GM13976 (cell line): Measurements from ENCODE around the gene PANK2.

Source experiments
- DNase-seq: peaks from one replicate; pipeline ENCODE4 v3.0.0; 2012; ENCODE audit warnings: low spot score
- CTCF ChIP-seq: IDR thresholded peaks from 2 replicates; pipeline ENCODE4 v1.5.1; 2012; ENCODE audit warnings: borderline replicate concordance, mild to moderate bottlenecking; ENCODE audit not compliant: insufficient read depth; ENCODE audit errors: extremely low read depth, missing control alignments, control extremely low read depth
- in situ Hi-C: fragments of 300-500 bp; cut with MboI; formaldehyde crosslinking; loops from one replicate; pipeline ENCODE4 v1.12.0; 2022; ENCODE audit warnings: low sequenced_read_pairs, mixed read lengths, inconsistent platforms; ENCODE audit not compliant: unreplicated experiment

The PANK2 gene

DNA sequence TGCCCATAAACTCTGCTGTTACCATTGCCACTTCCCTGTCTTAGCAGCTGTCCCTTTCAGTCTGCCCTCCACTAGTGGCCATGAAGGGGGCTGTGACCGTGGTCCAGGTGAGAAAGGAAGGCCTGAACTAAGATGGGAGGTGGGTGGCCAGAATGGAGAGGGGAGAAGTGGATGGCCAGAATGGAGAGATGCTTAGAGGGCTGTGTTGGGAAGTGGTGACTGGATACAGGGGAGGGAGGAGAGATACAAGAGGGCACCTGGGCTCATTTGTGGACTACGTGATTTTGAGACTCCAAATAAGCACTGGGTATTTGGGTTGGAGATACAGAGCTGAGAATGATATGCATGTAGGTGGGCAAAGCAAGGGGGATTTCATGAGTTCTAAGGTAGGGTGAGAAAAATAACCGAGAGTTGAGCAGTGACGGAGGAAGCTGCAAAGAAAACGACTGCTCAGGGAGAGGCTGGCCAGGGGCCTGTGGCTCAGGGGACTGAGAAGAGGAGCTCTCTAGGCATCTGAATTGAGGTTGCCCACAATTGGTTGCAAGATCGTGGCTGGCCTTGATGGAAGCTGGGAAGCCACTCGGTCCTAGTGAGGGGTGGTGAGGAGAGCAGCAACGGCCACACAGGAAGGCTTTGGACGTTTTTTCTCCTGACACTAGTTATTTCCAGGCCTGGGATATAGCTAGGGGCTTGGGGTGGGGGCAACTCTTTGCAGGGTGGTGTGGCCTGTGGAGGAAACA lies 36.9 kb downstream of the PANK2 start:
- no peak for DNase-seq
- in situ Hi-C loops: no loop called here
- TF ChIP-seq CTCF: no peak

DNA sequence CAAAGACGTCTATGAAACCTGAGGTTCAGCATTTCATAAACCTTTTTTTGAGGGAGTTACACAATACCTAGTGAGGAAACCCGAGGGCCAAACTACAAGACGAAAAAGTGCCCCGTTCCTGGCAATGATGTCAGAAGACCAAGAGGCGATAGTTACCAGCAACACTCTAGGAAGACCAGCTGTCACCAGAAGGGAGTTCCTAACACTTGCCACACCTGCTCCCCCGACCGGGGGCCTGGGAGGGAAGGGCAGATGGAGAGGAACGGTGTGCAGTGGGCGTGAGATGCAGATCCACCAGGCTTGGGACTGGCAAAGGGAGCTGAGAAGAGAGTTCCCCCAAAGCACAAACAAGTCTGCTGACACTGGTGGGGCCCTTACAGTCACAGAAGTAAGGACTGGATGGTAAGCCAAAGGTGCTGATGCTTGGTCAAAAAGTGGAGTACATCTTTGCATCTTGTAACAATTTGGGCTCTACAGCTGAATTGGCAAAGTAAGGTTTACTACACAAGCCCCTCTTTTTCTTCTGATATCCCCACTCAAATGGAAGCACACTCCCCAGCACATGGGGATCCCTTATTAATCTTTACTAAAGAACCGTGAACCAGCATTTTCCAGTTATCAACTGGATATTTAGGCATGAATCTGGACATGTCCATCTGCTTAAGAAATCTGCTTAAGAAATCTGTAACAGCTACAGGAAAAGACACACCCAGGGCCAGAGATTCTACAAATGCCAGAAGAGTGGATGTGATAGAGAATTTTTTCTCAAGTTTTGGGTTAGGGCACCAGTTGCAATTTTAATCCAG lies 38.5 kb downstream of the PANK2 start:
- no peak for DNase-seq
- no peak for TF ChIP-seq CTCF
- in situ Hi-C loops: no loop called here

- no peak for DNase-seq
- in situ Hi-C loops: no loop called here
These were observed 40.5 kb downstream of the PANK2 start for GRCh38 chr20:3929713-3930060.

GRCh38 chr20:3930265-3931206 lies 41.3 kb downstream of the PANK2 start:
- in situ Hi-C loops: no loop called here
- TF ChIP-seq CTCF: no peak
- no peak for DNase-seq

More at GRCh38 chr20:3929713-3930060, 40.5 kb downstream of the PANK2 start:
- no peak for TF ChIP-seq CTCF

DNA sequence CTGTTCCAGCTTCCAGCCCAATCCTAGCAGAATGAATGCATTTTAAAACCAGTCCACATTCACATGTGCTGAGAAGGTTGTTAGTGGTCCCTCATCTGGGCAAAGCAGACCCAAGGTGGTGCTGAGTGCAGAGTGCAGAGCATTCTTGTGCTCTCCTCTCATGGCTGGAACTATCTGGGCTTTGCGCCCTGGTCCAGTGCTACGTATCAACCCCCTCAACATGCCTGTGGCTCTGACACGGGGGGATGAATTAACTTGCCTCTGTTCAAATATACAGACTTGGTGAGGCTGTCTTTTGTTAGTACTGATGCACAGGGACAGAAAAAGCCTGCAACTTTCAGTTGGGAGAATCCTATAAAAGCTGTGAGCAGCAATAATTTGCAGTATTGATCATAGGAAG lies 42.5 kb downstream of the PANK2 start:
- DNase-seq: no peak
- in situ Hi-C loops: no loop called here
- TF ChIP-seq CTCF: no peak

DNA sequence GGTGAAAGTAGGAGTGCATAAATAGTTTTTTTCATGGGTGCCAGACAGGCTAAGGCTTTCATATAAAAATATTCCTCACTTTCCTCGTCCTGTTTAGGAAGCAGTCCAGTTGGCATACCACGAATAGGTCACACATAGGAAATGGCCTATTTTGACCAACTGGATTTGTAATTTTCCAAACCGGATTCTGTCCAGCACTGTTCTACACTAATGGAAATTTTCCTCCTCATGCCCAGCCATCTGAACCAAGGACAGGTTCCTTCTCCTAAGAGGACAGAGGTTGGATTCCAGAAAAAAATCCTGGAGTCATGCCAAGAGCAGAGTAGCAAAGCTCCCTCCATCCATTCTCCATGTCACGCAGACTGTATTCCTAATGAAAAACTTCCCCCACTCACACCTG lies 43.1 kb downstream of the PANK2 start:
- TF ChIP-seq CTCF: no peak
- in situ Hi-C loops: no loop called here
- DNase-seq: no peak
